GM19397 (cell line): ENCODE results near the gene ABHD6.
"Not testable (repeated sequence)": the region's sequence is repeated elsewhere in the genome, so short reads cannot be mapped to it uniquely, and the experiment has no call there.

ENCODE experiments used
- ATAC-seq: cut with Tn5 transposase; IDR thresholded peaks from one replicate; pipeline ENCODE4 v1.9.1; 2021; ENCODE audit warnings: mild to moderate bottlenecking, moderate library complexity; ENCODE audit not compliant: unreplicated experiment

The ABHD6 gene

GRCh38 chr3:58237238-58237940 lies at the start of gene ABHD6:
ABHD6 (plus strand) TSS chr3:58237792; CDS start chr3:58256587, 18,795 bp downstream.
- peak; percentile 80 for ATAC-seq

GRCh38 chr3:58188173-58188564 lies 49.4 kb upstream of the ABHD6 start:
- no peak for ATAC-seq

- no peak for ATAC-seq
These were observed 48.6 kb upstream of the ABHD6 start for GRCh38 chr3:58188921-58189451.

- no peak for ATAC-seq
These were observed 47.9 kb upstream of the ABHD6 start for GRCh38 chr3:58189691-58190090.

- ATAC-seq: no peak
These were observed 47.3 kb upstream of the ABHD6 start for GRCh38 chr3:58190291-58190690.

GRCh38 chr3:58190882-58191281 lies 46.7 kb upstream of the ABHD6 start:
- ATAC-seq: no peak

- no peak for ATAC-seq
These were observed 46.1 kb upstream of the ABHD6 start for GRCh38 chr3:58191361-58191991.

- ATAC-seq: no peak
These were observed 45.5 kb upstream of the ABHD6 start for GRCh38 chr3:58192069-58192468.

GRCh38 chr3:58193682-58194407 lies 43.7 kb upstream of the ABHD6 start:
- ATAC-seq: no peak

GRCh38 chr3:58197588-58197987 lies 40.0 kb upstream of the ABHD6 start:
- no peak for ATAC-seq

- ATAC-seq: no peak
These were observed 39.2 kb upstream of the ABHD6 start for GRCh38 chr3:58198362-58198761.

- no peak for ATAC-seq
These were observed 38.8 kb upstream of the ABHD6 start for GRCh38 chr3:58198804-58199203.

- ATAC-seq: no peak
These were observed 37.4 kb upstream of the ABHD6 start for GRCh38 chr3:58200121-58200709.

GRCh38 chr3:58200846-58201355 lies 36.7 kb upstream of the ABHD6 start:
- no peak for ATAC-seq

GRCh38 chr3:58201451-58201850 lies 36.1 kb upstream of the ABHD6 start:
- not testable (repeated sequence) for ATAC-seq

- peak; percentile 61 for ATAC-seq
These were observed 34.7 kb upstream of the ABHD6 start for GRCh38 chr3:58202917-58203360.

GRCh38 chr3:58203541-58203940 lies 34.1 kb upstream of the ABHD6 start:
- no peak for ATAC-seq

GRCh38 chr3:58204720-58205119 lies 32.9 kb upstream of the ABHD6 start:
- no peak for ATAC-seq

- no peak for ATAC-seq
These were observed 31.6 kb upstream of the ABHD6 start for GRCh38 chr3:58205981-58206380.

GRCh38 chr3:58206406-58207011 lies 31.1 kb upstream of the ABHD6 start:
- ATAC-seq: no peak

GRCh38 chr3:58207954-58208353 lies 29.6 kb upstream of the ABHD6 start:
- ATAC-seq: no peak
